Transverse colon (tissue), 4 donors: Measurements from ENCODE around the gene C1orf159. TPM values are rescaled to one million over a fixed set of nuclear protein-coding genes. Genes with fewer than 3 reads are reported as not detected.

Experiments
- DNase-seq: peaks from one replicate; pipeline ENCODE4 v3.0.0-alpha.2; 2019
- H3K27ac ChIP-seq, 4 donors: fragments of 200-600 bp; sonication (generic); 2 replicates each; pipeline ENCODE4 v1.5.1; 2016 to 2018; ENCODE audit warnings: inconsistent platforms in 4 of 4
- H3K27me3 ChIP-seq: fragments of 200-600 bp; sonication (generic); 2 replicates; pipeline ENCODE4 v1.5.1; 2017; ENCODE audit warnings: inconsistent platforms
- H3K36me3 ChIP-seq, 4 donors: fragments of 200-600 bp; sonication (generic); 2 replicates each; pipeline ENCODE4 v1.5.1; 2017 to 2019; ENCODE audit warnings: inconsistent platforms in 4 of 4
- H3K4me1 ChIP-seq, 4 donors: fragments of 200-600 bp; sonication (generic); 2 replicates each; pipeline ENCODE4 v1.5.1; 2017 to 2020; ENCODE audit warnings: inconsistent platforms in 4 of 4
- H3K4me3 ChIP-seq, 4 donors: fragments of 200-600 bp; sonication (generic); 1 replicate in 1 of 4; 2 replicates in 3 of 4; pipeline versions ENCODE4 v1.5.1 to v1.6.1; 2017 to 2019; ENCODE audit warnings: inconsistent platforms in 4 of 4
- H3K9me3 ChIP-seq, 2 donors: fragments of 200-600 bp; sonication (generic); 2 replicates each; pipeline ENCODE4 v1.5.1; 2017 to 2019; ENCODE audit warnings: inconsistent platforms in 2 of 2
- CTCF ChIP-seq, 5 experiments: fragments of 200-600 bp in 3 of 5; fragments of 450-650 bp in 2 of 5; sonication (generic) in 3 of 5; IDR thresholded peaks; 1 replicate in 2 of 5; 2 replicates in 3 of 5; pipeline ENCODE4 v1.5.1; 2016 to 2017; ENCODE audit warnings: antibody characterized with exemption in 5 of 5, inconsistent platforms in 3 of 5, mild to moderate bottlenecking in 2 of 5, moderate library complexity in 1 of 5
- EP300 ChIP-seq: sonication (generic); formaldehyde crosslinking; IDR thresholded peaks from one replicate; pipeline ENCODE4 v1.6.1; 2017; ENCODE audit warnings: antibody characterized with exemption, low read depth
- POLR2A ChIP-seq: fragments of 450-650 bp; IDR thresholded peaks from one replicate; pipeline ENCODE4 v1.6.1; 2016; ENCODE audit warnings: antibody characterized with exemption, mild to moderate bottlenecking, moderate library complexity
- POLR2AphosphoS5 ChIP-seq, 3 donors: sonication (generic); formaldehyde crosslinking; IDR thresholded peaks; one replicate each; pipeline ENCODE4 v1.6.1; 2016; ENCODE audit warnings: antibody characterized with exemption in 3 of 3
- WGBS, 2 donors: methylation state at CpG; one replicate each; pipeline ENCODE4 v1.1.5; 2018; ENCODE audit warnings: low coverage in 1 of 2; 5-methylcytosine and 5-hydroxymethylcytosine counted together
- in situ Hi-C, 4 donors: fragments of 200-750 bp; cut with MboI; loops; one replicate each; pipeline versions ENCODE4 v1.15.0 to v1.15.1; 2017; ENCODE audit warnings: low sequenced_read_pairs in 3 of 4, low pct_ligation_motif_present in 1 of 4, low pct_unique_long_range_greater_than_20kb in 1 of 4
- intact Hi-C: fragments of 100-400 bp; cut with DNase I; formaldehyde crosslinking; loops from one replicate; pipeline ENCODE4 v1.15.1; 2023; ENCODE audit warnings: low total_unique reads
- total RNA-seq, 4 donors: library from RNA; depleted of rRNA; stranded (reverse); fragments of >200 nt; gene quantifications; one replicate each; pipeline ENCODE4 v1.1.0, GENCODE V29; 2016

C1orf159 gene
- total RNA-seq, 4 donors from 2014 or later = 23.6 to 108 (median 47.3) TPM

GRCh38 chr1:1128454-1129139 is 12.7 kb upstream of the C1orf159 start:
- in situ Hi-C loops = no loop called here
- H3K4me3 ChIP-seq = peak overlapping the region; percentile 4 to 46 (median 40)

GRCh38 chr1:1127551-1128451 is 11.9 kb upstream of the C1orf159 start:
- Histone ChIP-seq H3K9me3 (no peaks in the 10 kb centered on the region), H3K4me1 (peaks cover 7 to 57% (median 31%) of the 10 kb centered on the region in 4 donors), H3K36me3 (no peaks in the 10 kb centered on the region), H3K27ac (peak overlapping the region; percentile 88 to 93 (median 92)), H3K4me3 (peak overlapping the region in 3 of 4 donors; percentile 37 to 46 (median 43)), H3K27me3 (no peaks in the 10 kb centered on the region)
- peak; percentile 32 for DNase-seq
- TF ChIP-seq CTCF (IDR thresholded peaks at IDR 0.05) (no peak), POLR2A (no peak), POLR2AphosphoS5 (IDR thresholded peaks at IDR 0.05) (no peak), EP300 (no peak)
- WGBS, 2 donors = 59% methylated on average over 42 of the region's 45 CpGs; no CpG with 5 or more reads in 1 of the 2 donors
- intact Hi-C loops = no loop called here
- in situ Hi-C loops = no loop called here

More at GRCh38 chr1:1128454-1129139, 12.7 kb upstream of the C1orf159 start:
- TF ChIP-seq POLR2A (peak; percentile 77), POLR2AphosphoS5 (IDR thresholded peaks at IDR 0.05) (peak in 2 of 3 donors; percentile 42 to 69), EP300 (no peak), CTCF (IDR thresholded peaks at IDR 0.05) (no peak)
- WGBS, 2 donors = 55% methylated on average over 32 of the region's 32 CpGs; no CpG with 5 or more reads in 1 of the 2 donors
- intact Hi-C loops = no loop called here
- H3K27me3 ChIP-seq = no peaks in the 10 kb centered on the region
- DNase-seq = peak; percentile 63
- peak overlapping the region; percentile 88 to 93 (median 92) for H3K27ac ChIP-seq
- no peaks in the 10 kb centered on the region for H3K9me3 ChIP-seq
- H3K4me1 ChIP-seq = peaks cover under 1 to 57% (median 25%) of the 10 kb centered on the region in 4 donors
- no peaks in the 10 kb centered on the region for H3K36me3 ChIP-seq

GRCh38 chr1:1125945-1126344 is 10.1 kb upstream of the C1orf159 start:
- intact Hi-C loops = no loop called here
- Histone ChIP-seq H3K36me3 (no peaks in the 10 kb centered on the region), H3K27ac (peak overlapping the region; percentile 84 to 93 (median 92)), H3K9me3 (no peaks in the 10 kb centered on the region), H3K4me3 (peak overlapping the region in 2 of 4 donors; percentile 15 to 17), H3K27me3 (no peaks in the 10 kb centered on the region), H3K4me1 (peaks cover 10 to 58% (median 43%) of the 10 kb centered on the region in 4 donors)
- peak; percentile 66 for DNase-seq
- WGBS, 2 donors = 43% methylated on average over 18 of the region's 18 CpGs; no CpG with 5 or more reads in 1 of the 2 donors
- in situ Hi-C loops = no loop called here
- TF ChIP-seq POLR2AphosphoS5 (IDR thresholded peaks at IDR 0.05) (peak in 2 of 3 donors; percentile 70 to 71), POLR2A (peak; percentile 63), EP300 (no peak), CTCF (IDR thresholded peaks at IDR 0.05) (no peak)
